Activated CD4-positive, alpha-beta T cell treated with anti-CD3 and anti-CD28 coated beads for 4 hours (primary cell): ENCODE results near the gene PHETA2.
"Not testable (repeated sequence)": the region's sequence is repeated elsewhere in the genome, so short reads cannot be mapped to it uniquely, and the experiment has no call there.

Source experiments
- DNase-seq, 2 donors: peaks; one replicate each; pipeline ENCODE4 v3.0.0-alpha.2; 2020

The PHETA2 gene

DNA sequence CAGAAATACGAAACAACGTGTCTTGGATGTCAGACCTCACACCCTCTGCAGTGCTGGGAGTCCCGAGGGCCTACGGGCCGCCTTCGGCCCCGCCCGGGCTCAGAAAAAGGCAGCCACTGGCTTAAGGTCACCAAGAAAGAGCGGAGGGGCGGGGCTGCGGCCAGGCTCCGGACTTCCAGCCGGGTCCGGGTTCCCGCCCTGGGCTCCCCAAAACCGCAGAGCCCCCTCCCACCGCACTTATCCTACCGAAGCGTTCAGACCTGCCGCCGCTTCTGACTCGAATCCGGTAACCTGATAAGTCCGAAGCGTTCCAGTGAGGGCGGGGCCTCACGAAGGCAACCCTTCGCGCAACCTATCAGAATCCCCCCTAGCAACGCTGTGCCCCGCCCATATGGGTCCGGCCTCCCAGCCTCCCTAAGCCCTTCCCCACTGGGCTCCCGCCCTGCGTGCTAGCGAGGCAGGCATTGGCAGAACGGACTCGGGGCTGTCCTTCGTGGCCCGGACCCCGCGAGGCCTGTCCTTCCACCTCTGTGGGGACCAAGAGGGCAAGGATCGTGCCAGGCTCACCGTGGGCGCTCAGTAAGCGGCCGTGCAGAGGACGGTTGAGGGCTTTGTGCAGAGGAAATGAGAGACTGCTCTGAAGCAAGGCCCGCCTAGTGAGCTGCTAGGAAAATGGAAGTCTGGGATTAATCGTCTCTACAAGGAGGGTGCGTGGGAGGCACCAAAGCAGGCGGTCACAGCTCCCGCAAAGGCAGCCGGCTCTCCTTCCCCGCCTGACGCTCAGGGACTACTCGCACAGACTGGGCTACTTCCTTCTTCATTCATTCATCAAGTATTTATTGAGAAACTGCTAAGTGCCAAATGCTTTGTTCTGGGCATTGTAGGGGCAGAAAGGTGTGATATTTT is 3.3 kb upstream of the PHETA2 start, which contains the start of gene NAGA:
NAGA (minus strand) TSS at position 296 of the 906 bp plus-strand sequence. CDS start 515 bp downstream, outside the sequence.
- peak; percentile 81 to 89 for DNase-seq

DNA sequence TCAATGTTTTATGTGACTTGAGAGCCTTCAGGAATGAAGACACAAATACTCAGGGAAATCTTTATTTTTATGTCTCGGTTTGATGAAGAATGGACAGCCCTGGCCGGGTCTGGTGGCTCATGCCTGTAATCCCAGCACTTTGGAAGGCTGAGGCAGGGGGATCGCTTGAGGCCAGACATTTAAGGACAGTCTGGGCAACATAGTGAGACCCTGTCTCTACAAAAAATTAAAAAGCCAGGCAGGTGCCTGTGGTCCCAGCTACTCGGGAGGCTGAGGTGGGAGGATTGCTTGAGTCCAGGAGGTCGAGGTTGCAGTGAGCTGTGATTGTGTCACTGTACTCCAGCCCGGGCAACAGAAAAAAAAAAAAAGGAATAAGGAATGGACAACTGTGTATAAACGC is 2.5 kb upstream of the PHETA2 start:
- DNase-seq, result not testable (repeated sequence)

DNA sequence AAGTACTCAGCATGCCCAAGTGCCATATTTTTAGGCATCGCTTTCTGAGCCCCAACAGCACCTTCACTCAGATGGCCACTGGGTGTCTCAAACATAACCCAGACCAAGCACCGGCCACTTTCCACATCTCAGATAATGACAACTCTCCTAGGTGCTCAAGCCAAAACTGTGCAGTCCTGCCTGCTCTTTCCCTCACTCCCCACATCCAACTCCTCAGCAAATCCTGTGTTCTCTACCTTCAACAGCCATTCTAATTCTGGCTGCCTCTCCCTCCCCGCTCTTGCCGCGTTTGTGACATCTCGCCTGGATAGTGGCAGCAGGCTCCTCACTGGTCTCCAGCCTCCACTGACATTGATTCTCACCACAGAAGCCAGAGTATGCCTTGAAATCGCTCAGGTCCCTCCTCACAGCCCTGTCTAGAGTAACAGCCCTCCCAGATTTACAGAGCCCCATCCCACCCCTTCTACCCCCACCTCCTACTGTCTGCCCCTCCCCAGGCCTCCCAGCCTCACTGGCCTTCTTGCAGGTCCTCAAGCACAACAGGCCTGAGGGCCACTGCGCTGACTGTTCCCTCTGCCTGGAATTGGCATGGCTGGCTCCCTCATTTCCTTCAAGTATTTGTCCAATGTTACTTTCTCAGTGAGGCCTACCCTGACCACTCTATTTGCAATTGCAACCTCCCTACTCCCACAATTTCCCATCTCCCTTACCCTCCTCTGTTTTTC is 1.3 kb upstream of the PHETA2 start:
- no peak for DNase-seq

DNA sequence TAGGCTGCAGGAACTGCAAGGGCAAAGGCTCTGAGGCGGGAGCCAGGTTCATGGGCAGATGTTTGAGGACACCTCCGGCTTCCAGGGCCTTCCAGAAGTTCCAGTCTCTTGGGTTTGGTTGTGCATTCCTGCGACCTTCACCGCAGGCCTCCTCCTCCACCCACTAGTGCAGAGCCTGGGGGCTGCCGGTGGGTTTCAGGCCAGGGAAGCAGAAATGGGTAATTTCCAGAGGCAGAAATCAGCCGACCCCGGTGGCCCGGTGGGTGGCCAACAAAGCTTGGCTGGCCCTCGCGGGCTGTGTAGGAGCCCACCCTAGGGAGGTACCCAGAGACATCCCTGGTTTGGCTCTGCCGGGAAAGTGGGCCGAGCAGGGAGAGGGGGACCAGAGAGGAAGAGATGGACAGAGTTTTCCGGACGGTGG is 417 bp upstream of the PHETA2 start:
- no peak for DNase-seq

DNA sequence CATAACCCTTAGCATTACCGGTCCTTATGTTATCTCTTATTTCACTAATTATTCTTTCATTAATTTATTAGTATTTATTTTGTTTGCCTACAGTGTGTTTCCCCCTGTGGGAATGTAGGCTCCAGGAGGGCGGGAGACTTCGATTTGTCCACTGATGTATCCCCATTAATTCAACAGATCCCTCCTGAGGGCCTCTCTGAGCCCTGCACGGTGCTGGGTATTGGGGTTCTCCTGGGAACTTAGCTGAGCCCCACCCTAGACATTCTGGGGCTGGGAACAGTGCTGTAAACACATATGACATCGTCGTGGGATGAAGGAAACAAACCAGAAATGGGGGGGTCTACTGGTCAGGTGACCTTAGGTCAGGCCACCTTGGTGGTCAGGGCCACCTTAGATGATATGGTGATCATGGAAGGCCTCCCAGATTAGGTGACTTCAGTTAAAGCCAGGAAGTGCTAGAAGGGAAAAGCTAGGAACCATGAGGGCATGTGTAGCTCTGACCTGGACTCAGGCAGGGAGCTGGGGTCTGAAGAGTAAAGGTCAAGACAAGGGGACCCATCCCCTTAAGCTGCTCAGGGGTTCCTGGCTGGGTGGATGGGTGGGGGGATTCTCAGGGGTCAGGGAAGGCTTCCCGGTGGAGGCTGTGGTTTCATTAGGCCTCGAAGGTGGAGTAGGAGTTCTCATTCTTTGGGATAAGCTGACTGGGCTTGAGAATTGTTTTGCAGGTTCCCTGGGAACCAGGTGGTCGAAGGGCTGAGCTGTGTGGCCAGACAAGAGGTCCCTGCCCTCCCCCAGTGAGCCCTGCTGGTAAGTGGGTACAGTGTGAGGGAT is 1.0 kb downstream of the PHETA2 start:
- no peak for DNase-seq

DNA sequence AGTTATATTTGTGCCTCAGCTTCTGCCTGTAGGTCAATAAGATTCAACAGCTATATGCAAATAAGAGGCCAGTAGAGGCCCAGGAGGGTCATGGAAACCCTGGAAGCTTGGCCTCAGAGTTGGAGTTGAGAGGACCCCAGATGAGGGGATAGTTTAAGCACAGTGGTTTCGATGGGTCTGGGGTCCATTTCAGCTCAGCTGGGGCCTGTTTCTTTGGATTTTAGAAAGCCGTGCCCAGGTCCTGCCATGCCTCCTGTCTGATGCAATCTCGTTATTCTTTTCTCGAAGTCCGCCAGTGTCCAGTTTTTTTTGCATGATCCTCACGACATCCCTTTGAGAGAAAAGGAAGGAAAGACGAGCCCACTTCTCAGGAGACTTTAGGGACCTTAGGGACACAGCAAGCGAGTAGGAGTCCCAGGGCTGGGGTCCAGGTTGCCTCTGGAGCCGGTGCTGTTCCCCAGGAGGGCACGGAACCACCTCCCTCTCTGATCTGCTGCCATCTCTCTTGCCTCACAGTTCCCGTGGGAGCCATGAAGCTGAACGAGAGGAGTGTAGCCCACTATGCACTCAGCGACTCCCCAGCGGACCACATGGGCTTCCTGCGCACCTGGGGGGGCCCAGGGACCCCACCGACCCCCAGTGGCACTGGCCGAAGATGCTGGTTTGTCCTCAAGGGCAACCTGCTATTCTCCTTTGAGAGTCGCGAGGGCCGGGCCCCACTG is 2.9 kb downstream of the PHETA2 start:
- no peak for DNase-seq

DNA sequence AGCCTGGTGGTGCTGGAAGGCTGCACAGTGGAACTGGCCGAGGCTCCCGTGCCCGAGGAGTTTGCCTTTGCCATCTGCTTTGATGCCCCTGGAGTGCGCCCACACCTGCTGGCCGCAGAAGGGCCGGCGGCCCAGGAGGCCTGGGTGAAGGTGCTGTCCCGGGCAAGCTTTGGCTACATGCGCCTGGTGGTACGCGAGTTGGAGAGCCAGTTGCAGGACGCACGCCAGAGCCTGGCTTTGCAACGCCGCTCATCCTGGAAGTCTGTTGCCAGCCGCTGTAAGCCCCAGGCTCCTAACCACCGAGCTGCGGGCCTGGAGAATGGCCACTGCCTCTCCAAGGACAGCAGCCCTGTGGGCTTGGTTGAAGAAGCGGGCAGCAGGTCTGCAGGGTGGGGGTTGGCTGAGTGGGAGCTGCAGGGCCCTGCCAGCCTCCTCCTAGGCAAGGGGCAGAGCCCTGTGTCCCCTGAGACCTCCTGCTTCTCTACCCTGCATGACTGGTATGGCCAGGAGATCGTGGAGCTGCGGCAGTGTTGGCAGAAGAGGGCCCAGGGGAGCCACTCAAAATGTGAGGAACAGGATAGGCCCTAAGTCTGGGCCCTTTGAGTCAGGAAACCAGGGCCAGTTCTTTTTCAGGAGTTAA is 3.6 kb downstream of the PHETA2 start:
- DNase-seq, result no peak

DNA sequence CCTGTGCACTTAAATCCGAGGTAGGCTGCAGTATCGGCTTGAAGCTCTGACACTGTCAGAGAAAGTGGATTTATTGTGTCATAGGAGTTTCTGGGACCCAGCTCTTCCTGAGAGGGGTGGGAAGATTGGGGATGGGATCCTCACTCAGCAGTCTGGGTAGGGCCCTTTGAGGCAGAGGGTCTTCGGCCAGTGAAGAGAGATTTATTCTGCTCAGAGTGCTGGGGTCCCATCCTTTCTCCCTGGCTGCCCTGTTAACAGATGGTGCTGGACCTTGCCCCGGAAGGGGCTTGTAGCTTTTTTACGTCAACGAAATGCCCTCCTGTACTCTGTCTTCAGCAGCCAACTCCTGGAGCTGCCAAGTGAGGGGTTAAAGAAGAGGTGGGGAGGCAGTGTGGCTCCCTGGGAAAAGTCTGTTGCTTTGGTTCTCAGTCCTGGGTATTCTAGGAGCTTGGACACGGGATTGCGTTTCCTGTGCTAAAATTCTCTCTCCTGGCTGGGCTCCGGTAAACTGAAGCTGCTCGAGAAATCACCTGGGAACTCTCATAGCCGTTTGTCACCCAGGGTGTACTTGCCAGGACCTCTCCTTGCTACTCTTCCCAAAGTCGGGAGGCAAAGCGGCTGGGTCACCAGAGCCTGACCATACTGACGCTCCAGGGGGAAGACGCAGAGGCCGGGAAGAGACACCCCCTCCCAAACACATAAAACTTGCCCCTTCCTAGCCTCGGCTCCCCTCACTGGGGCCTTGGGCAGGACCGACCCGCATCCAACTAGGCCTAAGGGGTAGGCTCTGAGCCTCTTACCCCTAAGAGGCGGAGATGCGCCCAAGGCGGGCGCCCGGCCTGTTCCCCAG is 4.6 kb downstream of the PHETA2 start:
- DNase-seq, result no peak

DNA sequence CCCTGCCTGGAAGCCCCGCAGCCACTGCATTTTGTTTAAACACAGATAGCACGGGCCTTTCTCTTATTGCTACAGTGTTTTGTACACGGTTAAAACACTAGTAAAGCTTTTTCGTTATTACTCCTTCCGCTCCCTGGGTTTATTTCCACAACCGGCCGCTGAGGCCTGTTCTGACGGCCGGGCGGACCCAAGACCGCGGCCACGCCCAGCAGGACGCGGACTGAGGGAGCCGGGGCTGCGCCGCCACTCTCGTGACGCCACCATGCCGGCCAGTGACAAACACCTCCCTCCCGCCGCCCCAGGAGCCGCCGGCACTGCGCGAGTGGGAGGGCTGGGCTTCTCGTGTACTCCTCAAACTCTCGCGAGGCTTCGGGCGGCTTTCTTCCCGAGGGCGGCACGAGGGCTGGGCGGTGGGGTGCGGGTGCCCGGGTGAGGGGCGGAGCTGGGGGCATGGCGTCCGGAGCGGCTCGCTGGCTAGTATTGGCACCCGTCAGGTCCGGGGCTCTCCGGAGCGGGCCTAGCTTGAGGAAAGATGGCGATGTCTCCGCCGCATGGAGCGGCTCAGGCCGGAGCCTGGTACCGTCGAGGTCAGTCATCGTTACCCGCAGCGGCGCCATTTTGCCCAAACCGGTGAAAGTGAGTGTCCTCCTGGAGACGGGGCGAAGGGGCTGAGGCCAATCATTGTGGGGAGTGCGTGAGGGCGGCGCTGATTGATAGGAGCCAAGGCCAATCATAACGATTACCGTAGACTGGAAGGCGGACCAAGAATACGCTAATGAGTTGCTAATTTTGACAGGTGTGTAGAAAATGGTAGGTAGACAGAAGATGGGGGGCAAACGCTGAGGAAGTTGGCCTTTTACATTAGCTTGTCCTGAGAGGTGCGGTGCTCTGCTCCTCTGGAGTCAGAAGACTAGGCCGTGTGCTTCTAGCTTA is 5.5 kb downstream of the PHETA2 start, which contains the start of gene SMDT1:
SMDT1 (plus strand) TSS at position 382 of the 933 bp plus-strand sequence; CDS start at position 451, 69 bp downstream.
- peak; percentile 98 to 100 for DNase-seq

DNA sequence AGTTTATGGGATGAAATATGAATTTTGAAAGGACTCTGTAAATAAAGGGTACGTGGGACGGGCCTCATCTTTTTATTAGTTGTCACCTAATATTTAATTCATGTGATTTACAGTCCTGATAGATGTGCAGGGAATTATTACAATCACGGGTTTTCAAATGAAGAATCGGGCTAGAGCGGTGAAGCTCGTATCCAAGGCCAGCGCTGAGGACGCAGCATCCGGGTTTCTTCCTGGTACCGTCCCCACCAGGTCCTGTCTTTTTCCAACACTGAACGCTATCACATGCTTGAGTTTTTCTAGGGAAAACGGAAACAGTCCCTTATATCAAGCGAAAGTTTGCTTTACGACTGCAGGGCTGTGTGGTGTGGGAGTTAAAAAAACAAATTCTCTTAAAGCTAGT is 6.2 kb downstream of the PHETA2 start:
- DNase-seq, result no peak

DNA sequence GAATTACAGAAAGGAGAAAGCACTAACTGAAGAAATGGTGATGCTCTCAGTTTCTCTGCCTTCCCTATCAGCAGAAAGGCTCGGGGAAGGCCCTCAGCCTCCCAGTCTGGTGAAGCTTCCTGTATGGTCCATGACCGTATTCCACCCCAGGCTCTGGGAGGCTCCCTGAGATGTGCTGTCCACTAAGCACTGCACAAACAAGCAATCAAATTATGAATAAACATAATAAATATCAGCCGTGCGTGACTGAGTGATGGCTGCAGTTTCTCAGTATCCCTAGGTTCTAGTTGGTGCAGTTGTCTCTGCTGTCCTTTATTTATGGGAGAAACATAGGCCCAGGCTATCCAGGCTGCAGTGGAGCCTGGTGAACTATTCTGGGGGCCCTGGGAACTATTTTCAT is 9.1 kb downstream of the PHETA2 start:
- DNase-seq, result no peak

DNA sequence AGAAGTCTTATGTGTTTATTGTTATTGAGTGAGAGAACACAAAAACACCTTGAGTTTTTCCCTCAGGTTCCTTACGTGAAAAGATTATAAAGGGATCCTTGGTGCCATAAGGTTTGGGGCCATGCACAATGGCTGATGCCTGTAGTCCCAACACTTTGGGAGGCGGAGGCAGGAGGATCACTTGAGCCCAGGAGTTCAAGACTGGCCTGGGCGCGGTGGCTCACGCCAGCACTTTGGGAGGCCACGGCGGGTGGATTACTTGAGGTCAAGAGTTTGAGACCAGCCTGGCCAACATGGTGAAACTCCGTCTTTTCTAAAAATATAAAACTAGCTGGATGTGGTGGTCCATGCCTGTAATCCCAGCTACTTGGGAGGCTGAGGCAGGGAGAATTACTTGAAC is 10.8 kb downstream of the PHETA2 start:
- no peak for DNase-seq

DNA sequence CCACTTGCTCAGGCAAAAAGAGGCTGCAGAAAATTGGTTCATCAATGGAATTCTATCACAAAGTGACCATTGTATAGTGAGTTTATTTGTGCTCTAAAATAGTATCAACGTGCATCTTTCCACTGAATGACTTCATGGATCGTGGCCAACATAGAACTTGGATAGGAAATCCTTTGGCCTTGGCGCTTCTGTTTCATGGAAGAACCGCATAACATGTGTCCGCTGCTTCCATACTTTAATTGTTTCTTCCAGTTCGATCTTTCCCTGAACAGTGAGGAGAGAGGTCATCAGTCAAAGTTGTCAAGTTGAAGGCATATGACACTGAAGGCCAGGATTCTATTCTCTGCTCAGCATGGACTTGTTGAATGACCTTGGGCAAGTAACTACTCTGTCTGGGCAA is 12.0 kb downstream of the PHETA2 start:
- no peak for DNase-seq

DNA sequence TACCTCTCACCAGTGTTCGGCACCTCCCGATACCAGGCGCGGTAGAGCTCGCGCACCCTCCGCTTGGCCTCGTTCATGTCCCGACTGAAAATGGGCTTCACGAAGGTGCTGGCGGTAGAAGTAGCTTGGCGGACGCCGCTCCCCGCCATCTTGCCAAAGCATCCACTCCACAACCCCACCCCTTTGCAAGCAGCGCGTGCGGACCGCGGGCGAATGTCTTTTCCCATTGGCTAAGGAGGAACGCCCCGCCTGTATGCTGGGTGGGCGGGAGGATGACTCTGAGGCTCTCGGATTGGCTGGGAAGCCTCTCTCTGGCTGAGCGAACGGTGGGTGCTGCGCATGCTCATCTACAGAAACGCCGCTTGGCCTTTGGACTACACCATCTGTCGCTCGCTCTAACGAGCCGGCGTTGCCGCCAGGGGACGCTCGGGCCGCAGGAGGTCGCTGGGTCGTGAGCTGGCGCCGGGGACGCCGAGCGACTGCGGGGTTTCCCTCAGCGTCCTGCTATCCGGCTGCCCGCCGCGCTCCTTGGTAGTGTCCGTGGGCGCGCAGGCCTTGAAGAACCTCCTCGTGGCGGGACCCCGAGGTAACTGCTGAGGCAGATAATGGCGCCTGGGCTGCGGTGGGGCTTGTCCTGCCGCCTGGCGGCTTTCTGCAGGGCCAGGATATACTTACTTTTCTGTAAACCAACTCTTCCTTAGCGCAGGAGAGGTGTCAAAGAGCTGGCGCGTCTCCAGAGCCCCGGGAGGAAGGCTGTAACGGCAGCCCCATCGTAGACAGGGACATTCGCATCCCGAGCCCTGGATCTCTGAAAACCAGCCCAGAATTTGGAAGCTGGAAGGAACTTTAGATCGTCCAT is 16.8 kb downstream of the PHETA2 start, which contains the start of gene NDUFA6:
NDUFA6 (minus strand) TSS at position 177 of the 859 bp plus-strand sequence; CDS start at position 149, 28 bp downstream.
- DNase-seq, result peak; percentile 96 to 98

DNA sequence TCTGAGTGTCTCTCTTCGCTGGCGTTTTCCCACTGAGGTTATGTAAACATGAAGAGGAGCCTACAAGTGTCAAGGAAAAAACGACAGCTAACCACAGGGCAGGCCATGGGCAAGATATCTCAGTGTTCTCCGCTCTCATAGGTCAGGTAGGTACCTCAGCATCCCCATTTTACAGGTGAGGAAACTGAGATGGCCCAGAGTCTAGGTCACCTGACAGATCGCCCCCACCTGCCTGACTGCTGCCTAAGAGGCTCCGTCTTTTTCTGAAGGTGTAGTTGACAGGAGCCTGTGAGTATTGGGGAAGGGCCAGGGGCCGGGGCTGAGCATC is 17.4 kb downstream of the PHETA2 start:
- DNase-seq, result no peak

DNA sequence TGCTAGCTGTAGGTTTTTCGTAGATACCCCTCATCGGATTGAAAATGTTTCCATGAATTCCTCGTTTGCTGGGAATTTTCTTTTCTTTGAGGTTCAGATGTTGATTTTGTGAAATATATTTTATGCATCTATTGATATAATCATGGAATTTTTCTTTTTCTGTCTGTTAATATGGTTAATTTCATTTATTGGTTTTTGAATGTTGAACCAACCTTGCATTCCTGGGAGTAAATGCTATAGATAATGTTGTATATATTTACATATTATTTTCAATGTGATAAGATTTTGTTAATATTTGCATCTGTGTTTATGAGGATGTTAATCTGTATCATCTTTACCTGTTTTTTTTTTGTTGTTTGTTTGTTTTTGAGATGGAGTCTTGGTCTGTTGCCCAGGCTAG is 27.2 kb downstream of the PHETA2 start:
- no peak for DNase-seq

DNA sequence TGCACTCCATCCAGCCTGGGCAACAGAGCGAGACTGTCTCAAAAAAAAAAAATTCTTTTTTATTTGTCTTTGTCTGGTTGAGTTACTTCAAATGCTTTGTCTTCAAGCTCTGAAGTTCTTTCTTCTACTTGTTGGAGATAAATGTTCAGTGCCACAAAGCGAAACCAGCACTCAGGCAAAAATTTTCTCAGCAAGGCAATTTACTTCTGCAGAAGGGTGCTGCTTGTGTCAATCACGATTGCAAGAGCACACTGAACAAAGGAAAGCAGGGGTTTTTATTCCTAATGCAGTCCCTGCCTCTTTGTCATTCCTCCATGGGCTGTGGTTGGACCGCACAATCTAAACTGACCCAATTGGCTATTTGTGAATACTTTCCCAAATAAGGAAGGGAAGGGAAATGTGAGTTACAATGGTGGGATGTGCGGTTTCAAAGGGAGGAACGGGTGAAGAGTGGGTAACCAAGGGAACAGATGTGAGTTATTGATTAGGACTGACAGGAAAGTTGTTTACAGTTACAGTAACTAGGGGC is 30.3 kb downstream of the PHETA2 start:
- not testable (repeated sequence) for DNase-seq

DNA sequence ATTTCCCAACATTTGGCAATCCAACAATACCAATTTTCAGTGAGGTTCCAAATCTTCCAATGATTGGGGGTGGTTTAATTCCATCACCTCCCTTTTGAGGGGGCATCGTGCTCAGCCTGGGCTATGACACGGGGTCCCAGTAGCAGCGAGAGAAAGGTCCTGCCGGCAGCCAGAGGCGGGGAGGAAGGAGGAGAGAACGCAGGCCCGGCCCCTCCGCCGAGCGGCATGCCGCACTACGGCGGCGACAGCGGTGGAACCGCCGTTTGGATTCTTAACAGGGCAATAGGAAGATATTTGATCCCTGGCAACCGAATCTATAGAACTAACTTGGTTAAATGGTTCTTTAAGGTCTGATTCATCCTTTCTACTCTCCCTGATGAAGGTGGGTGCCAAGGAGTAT is 34.8 kb downstream of the PHETA2 start:
- DNase-seq, result no peak
